ENCODE results near the gene LRFN3.

DNA sequence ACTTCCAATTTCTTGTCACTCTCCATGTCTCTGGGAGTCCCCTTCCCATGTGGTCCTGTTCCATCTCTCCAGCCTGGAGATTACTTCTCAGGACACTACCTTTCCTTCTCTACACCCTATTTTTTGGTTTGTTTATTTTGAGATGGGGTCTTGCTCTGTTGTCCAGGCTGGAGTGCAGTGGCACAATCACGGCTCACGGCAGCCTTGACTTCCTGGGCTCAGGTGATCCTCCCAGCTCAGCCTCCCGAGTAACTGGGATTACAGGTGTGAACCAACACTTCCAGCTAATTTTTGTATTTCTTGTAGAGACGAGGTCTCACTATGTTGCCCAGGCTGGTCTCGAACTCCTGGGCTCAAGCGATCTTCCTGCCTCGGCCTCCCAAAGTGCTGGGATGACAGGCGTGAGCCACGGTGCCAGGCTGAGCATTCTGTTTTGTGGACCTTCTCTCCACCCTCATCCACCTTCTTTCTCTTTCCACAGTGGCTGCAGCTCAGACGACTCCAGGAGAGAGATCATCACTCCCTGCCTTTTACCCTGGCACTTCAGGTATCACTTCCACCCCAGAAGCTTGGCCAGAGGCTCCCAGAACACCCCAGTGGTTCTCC lies 33.2 kb upstream of the LRFN3 start:
- TF ChIP-seq POLR2AphosphoS5 (IDR thresholded peaks at IDR 0.05; ENCODE audit: borderline replicate concordance, low read depth, low read length) = no peak
- TF ChIP-seq EZH2 (IDR thresholded peaks at IDR 0.05) = no peak
- no peak for TF ChIP-seq FOXP2 (optimal IDR thresholded peaks at IDR 0.05; ENCODE audit: control extremely low read depth, extremely low read length, insufficient read depth)

Measured in SK-N-MC (cell line).